ENCODE results near the gene RGS7.
"Not testable (repeated sequence)": the region's sequence is repeated elsewhere in the genome, so short reads cannot be mapped to it uniquely, and the experiment has no call there.

Gene RGS7

DNA sequence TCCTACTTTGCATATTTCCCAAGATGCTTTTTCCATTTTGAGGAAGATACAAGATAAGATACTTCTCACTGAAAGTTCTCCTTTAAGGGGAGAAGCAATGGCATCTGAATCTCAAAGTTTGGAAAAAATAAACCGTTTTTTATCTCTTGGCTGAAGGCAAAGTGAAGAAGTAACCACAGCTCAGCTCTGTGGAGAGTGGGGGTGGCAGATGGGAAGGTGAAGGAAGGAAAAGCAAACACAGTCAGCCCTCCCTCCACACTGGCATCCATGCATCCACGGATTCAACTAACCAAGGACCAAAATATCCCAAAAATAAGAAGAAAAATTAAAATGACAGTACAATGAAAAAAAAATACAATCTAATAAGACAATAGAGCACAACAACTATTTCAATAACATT is 211.1 kb downstream of the RGS7 start:
- in situ Hi-C loops (cut with MboI; ENCODE audit: low sequenced_read_pairs) = no loop called here

DNA sequence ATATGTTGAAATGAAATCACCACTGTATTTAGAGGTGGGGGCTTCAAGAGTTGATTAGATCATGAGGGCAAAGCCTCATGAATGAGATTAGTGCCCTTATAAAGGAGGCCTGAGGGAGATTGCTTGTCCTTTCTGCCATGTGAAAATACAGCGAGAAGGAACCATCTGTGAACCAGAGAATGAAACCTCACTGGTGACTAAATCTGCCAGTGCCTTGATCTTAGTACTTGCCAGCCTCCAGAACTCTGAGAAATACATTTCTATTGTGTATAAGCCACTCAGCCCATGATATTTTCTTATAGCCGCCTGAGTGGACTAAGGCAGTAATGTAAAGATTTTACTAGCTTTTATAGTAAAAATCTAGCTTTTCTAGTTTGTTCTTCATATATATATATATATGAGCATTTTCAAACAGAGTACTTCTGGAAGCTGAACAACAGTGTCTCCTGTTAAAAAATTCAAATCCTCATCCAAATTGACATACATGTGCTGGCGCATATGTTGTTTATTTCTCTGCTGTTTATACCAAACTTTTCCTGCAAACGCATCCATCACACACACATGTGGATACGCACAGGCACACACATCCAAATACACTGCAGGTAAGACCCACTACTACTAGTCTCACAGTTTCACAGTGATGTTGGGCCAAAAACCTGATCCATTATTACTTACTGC is 213.1 kb downstream of the RGS7 start:
- in situ Hi-C loops (cut with MboI; ENCODE audit: low sequenced_read_pairs) = no loop called here

GRCh38 chr1:241142493-241142892 is 214.5 kb downstream of the RGS7 start:
- in situ Hi-C loops (cut with MboI; ENCODE audit: low sequenced_read_pairs) = no loop called here

- in situ Hi-C loops (cut with MboI; ENCODE audit: low sequenced_read_pairs) = not testable (repeated sequence)
These were observed 215.4 kb downstream of the RGS7 start for GRCh38 chr1:241141646-241142045.

DNA sequence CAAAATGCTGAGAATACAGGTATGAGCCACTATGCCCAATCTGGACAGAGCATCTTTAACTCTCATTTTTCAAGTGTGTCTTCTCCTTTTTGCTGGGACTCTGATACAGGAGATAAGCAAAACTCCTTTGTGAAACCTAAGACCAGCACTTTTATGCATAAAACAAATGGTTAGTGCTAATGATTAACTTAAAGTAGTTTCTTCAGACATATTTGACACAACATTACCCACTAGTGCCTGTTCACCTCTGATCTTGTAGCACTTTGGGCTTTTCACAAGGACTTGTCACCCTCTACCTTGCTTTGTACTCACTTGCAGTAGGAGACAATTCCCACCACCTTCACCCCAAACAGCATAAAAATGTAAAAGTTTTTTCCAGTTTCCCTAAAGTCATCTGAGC is 216.3 kb downstream of the RGS7 start:
- in situ Hi-C loops (cut with MboI; ENCODE audit: low sequenced_read_pairs) = no loop called here

GRCh38 chr1:241139047-241139446 is 218.0 kb downstream of the RGS7 start:
- in situ Hi-C loops (cut with MboI; ENCODE audit: low sequenced_read_pairs) = no loop called here

DNA sequence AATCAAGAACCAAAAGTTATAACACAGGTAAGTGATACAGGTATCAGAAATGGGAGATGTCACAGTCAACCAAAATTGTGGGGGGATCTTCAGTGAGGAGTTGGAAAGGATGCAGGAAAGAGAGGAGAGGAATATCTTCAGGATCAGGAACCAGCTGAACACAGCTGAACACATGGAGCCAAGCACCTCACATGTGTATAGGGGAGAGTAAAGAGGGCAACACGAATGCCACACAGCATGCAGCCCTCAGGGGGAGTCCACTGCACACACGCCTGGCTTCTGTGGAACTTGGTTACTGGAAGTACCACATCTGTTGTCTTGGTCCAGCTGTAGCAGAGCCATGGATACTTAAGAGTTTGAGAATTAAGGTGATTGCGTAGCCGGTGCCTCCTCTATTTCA is 218.8 kb downstream of the RGS7 start:
- in situ Hi-C loops (cut with MboI; ENCODE audit: low sequenced_read_pairs) = no loop called here

- in situ Hi-C loops (cut with MboI; ENCODE audit: low sequenced_read_pairs) = no loop called here
These were observed 220.6 kb downstream of the RGS7 start for GRCh38 chr1:241136389-241136788.

GRCh38 chr1:241131636-241132194 is 225.3 kb downstream of the RGS7 start:
- in situ Hi-C loops (cut with MboI; ENCODE audit: low sequenced_read_pairs) = no loop called here

DNA sequence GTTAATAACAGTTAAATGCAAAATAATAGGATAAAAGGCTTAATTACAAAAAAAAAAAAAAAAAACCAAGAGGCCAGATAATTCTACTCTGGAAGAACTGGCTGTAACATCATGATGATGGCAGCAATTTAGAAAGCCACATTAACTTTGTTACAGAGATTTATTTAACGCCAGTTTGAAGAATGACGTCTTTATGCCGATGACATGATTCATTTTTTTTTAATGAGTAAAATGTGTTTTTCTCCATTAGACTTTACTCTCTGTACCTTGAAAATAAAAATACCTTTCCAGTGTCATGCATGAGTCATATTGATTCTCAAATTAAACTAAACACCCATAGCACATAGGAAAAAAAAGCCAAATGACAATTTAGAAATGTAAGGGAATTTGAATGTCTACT is 226.1 kb downstream of the RGS7 start:
- in situ Hi-C loops (cut with MboI; ENCODE audit: low sequenced_read_pairs) = no loop called here

GRCh38 chr1:241129207-241129960 is 227.6 kb downstream of the RGS7 start:
- in situ Hi-C loops (cut with MboI; ENCODE audit: low sequenced_read_pairs) = no loop called here

GRCh38 chr1:241125286-241125685 is 231.7 kb downstream of the RGS7 start:
- in situ Hi-C loops (cut with MboI; ENCODE audit: low sequenced_read_pairs) = no loop called here

DNA sequence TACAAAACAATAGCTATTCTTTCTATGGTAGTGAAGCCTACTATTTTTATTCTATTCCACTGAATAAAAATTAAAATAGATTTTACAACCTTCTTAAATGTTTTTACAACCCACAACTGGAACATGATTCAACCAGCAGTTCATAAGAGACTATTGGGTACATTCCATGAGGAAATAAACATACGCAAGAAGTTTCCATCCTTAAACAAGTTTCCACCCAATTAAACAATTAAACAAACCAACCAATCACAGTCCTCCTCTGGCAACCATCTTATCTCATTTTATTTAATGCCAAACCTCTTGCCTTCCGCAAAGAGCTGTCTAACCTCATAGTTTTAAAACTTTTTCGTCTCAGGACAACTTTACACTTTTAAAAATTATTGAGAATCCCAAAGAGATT is 239.0 kb downstream of the RGS7 start:
- in situ Hi-C loops (cut with MboI; ENCODE audit: low sequenced_read_pairs) = no loop called here

DNA sequence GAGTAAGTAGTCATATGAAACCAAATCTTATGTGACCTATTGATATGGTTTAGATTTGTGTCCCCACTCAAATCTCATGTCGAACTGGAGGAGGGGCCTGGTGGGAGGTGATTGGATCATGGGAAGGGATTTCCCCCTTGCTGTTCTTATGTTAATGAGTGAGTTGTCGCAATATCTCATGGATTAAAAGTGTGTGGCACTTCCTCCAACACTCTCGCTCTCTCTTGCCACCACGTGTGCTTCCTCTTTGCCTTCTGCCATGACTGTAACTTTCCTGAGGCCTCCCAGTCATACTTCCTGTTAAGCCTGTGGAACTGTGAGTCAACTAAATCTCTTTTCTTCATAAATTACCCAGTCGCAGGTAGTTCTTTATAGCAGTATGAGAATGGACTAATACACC is 241.2 kb downstream of the RGS7 start:
- in situ Hi-C loops (cut with MboI; ENCODE audit: low sequenced_read_pairs) = no loop called here

GRCh38 chr1:241114699-241115233 is 242.2 kb downstream of the RGS7 start:
- in situ Hi-C loops (cut with MboI; ENCODE audit: low sequenced_read_pairs) = no loop called here

- in situ Hi-C loops (cut with MboI; ENCODE audit: low sequenced_read_pairs) = no loop called here
These were observed 243.4 kb downstream of the RGS7 start for GRCh38 chr1:241113557-241113956.

- in situ Hi-C loops (cut with MboI; ENCODE audit: low sequenced_read_pairs) = no loop called here
These were observed 248.0 kb downstream of the RGS7 start for GRCh38 chr1:241109039-241109438.

DNA sequence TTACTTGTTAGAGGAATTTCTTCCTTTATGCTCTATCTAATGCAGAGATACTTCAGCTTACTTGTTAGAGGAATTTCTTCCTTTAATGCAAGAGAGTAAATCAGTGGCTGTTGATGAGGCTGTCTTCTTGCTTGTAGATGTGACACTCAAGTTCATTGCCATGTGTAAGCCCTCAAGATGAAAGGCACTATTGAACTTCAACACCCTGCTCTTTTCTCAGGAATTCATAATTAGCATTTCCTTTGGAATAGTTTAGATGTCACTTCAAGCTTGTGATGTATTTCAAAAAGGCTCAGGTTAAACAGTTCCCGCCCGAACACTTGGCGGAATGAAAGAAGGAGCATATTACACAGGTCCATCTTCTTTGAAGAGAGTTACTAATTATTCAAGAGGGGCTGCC is 251.9 kb downstream of the RGS7 start:
- in situ Hi-C loops (cut with MboI; ENCODE audit: low sequenced_read_pairs) = no loop called here

- in situ Hi-C loops (cut with MboI; ENCODE audit: low sequenced_read_pairs) = no loop called here
These were observed 254.3 kb downstream of the RGS7 start for GRCh38 chr1:241102664-241103063.

GRCh38 chr1:241101622-241102021 is 255.4 kb downstream of the RGS7 start:
- in situ Hi-C loops (cut with MboI; ENCODE audit: low sequenced_read_pairs) = no loop called here

DNA sequence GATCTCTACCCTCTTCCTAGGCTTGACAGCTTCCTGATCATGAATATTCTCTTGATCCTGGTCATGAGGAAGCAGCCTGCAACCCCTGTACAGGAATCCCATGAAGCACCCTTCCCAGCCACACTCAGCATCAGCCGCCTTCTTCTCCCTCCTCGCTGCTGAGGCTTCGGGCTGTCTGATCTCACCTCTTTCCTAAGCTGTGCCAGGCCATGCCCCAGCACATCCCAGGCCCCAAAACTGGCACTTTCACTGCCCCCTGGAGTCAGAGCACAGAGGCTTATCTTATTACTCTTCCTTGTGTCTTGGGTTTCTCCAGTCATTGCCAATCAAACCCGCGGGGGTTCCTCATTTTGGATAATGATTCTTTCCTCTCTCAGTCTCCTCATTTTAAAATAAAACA is 259.5 kb downstream of the RGS7 start:
- in situ Hi-C loops (cut with MboI; ENCODE audit: low sequenced_read_pairs) = no loop called here

DNA sequence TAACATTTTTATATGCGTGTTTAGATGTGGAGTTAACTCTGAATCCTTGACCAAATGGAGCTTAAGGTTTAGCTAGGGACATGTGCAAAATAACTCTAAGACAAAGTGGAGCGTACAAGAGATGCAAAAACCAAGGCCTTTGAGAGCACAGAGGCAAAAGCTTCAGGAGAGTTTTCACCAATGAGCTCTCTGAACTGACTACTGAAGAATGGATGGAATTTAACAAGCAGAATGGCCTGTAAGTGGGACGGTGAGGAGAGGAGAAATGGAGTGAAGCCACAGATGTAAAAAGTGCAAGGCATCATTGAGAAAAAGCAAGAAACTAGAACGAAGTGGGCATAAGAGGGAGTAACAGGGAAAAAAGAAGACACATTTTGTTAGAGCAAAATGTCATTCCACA is 260.0 kb downstream of the RGS7 start:
- in situ Hi-C loops (cut with MboI; ENCODE audit: low sequenced_read_pairs) = no loop called here
